ENCODE measurements around the gene SELENOS.

GRCh38 chr15:101243420-101243819 is 33.9 kb downstream of the SELENOS start:
- TF ChIP-seq POLR2A (IDR thresholded peaks at IDR 0.05; ENCODE audit: low read depth) (no peak), CTCF (IDR thresholded peaks at IDR 0.05) (no peak)

All from esophagus muscularis mucosa (tissue), 3 donors.